ENCODE results near the gene EVI5. TPM values are rescaled to one million over a fixed set of nuclear protein-coding genes. Genes with fewer than 3 reads are reported as not detected.

EVI5 gene
- total RNA-seq, 1 donor from 2014 or later: 9.6 TPM

- TF ChIP-seq CTCF (conservative IDR thresholded peaks at IDR 0.05; ENCODE audit: low read depth, low read length): no peak
Measured at GRCh38 chr1:92575123-92575522, 209.8 kb downstream of the EVI5 start.

DNA sequence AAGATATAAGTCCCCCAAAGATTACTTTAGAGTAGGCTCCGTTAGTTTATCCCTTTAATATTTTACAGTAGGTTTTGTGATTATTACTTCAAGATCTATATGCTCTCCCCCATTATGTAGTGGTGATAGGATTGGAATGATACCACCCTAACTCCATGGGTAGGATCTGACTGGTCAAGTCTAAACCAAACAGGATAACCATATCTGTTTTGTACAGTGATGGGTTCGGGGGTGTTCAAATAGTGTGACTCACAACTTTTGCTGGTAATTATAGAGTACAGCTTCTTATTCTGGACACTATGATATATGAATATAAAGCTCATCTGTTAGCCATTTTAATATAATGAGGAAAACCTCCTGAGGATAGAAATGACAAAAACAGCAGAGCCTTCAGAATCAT, 212.4 kb downstream of the EVI5 start:
- TF ChIP-seq CTCF (conservative IDR thresholded peaks at IDR 0.05; ENCODE audit: low read depth, low read length): no peak
- DNase-seq (ENCODE audit: low read depth): no peak
- H3K4me3 ChIP-seq (ENCODE audit: low read depth, low read length): no peak overlapping the region

More at GRCh38 chr1:92575123-92575522, 209.8 kb downstream of the EVI5 start:
- H3K4me3 ChIP-seq (ENCODE audit: low read depth, low read length): no peak overlapping the region
- DNase-seq (ENCODE audit: low read depth): no peak

- H3K4me3 ChIP-seq (ENCODE audit: low read depth, low read length): no peak overlapping the region
- no peak for TF ChIP-seq CTCF (conservative IDR thresholded peaks at IDR 0.05; ENCODE audit: low read depth, low read length)
- no peak for DNase-seq (ENCODE audit: low read depth)
Measured at GRCh38 chr1:92571578-92571977, 213.3 kb downstream of the EVI5 start.

- DNase-seq (ENCODE audit: low read depth): no peak
- no peak for TF ChIP-seq CTCF (conservative IDR thresholded peaks at IDR 0.05; ENCODE audit: low read depth, low read length)
- no peak overlapping the region for H3K4me3 ChIP-seq (ENCODE audit: low read depth, low read length)
Measured at GRCh38 chr1:92567211-92567868, 217.6 kb downstream of the EVI5 start.

GRCh38 chr1:92563457-92564216, 221.3 kb downstream of the EVI5 start:
- H3K4me3 ChIP-seq (ENCODE audit: low read depth, low read length): no peak overlapping the region
- no peak for TF ChIP-seq CTCF (conservative IDR thresholded peaks at IDR 0.05; ENCODE audit: low read depth, low read length)

DNA sequence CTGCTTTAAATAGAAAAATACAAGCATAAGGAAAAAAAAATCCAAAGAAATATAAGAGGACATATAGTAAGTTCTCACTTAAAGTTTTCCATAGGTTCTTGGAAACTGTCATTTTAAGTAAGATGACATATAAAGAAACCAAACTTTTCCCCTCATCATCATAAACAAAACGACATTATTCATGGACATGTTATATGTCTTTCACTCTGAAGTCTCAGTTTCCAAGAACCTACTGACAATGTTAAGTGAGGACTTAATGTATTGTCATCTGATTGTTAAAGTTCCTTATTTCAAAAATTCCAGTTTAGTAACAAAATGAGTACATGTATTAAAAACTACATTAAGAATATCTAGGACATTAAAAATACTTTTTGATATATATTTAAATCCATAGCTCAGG, 228.6 kb downstream of the EVI5 start:
- no peak for TF ChIP-seq CTCF (conservative IDR thresholded peaks at IDR 0.05; ENCODE audit: low read depth, low read length)
- no peak for DNase-seq (ENCODE audit: low read depth)
- no peak overlapping the region for H3K4me3 ChIP-seq (ENCODE audit: low read depth, low read length)

More at GRCh38 chr1:92563457-92564216, 221.3 kb downstream of the EVI5 start:
- no peak for DNase-seq (ENCODE audit: low read depth)
